ENCODE results near the gene AQP12B. TPM values are rescaled to one million over a fixed set of nuclear protein-coding genes. Genes with fewer than 3 reads are reported as not detected.

AQP12B gene
- total and polyA plus RNA-seq, 10 of the 15 experiments (the other 5 are each of a cell fraction or from before 2014, with no cell fraction given): not detected

DNA sequence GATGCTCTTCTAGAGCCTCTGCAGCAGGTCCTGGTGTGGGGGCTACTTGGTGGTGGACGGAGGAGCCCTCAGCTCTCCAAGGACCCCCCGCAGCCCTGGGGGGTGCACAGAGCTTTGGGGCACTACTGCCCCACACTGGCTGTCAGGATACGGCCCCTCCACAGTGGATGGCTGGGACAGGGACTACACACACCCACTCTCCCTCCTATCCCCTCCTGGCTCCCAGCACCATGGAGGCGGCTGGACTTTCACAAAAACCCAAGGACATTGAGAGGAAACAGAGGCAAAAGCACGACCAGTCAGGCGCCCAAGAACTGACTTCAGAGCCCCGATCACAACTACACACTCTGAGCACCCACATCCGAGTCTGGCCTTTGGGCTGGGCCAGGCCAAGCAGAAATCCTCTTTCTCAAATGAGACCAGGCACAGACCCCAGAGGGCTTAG lies 44.8 kb downstream of the AQP12B start:
- no peak overlapping the region for H3K4me3 ChIP-seq
- DNase-seq (ENCODE audit: low read depth, low spot score) (no peak), ATAC-seq (no peak), FAIRE-seq (no peak)
- H3K36me3 ChIP-seq (ENCODE audit: control insufficient read depth in 2 of 2, insufficient read depth in 2 of 2, low read length in 1 of 2): no peaks in the 10 kb centered on the region
- CTCF ChIA-PET: no interaction called here
- intact Hi-C loops (cut with micrococcal nuclease; ENCODE audit: unreplicated experiment): no loop called here
- H3K79me2 ChIP-seq (ENCODE audit: control insufficient read depth, insufficient read depth, low read length): no peaks in the 10 kb centered on the region
- no peaks in the 10 kb centered on the region for H4K20me1 ChIP-seq (ENCODE audit: control insufficient read depth, insufficient read depth)
- no peak overlapping the region for H3K4me2 ChIP-seq (ENCODE audit: control insufficient read depth, insufficient read depth)
- peaks cover 2% of the 10 kb centered on the region; the same call in 1 of the 3 replicates for H3K9me3 ChIP-seq (replicated peaks; ENCODE audit: control insufficient read depth, insufficient read depth, low read length)
- no peaks in the 10 kb centered on the region for H3K4me1 ChIP-seq (ENCODE audit: control insufficient read depth, insufficient read depth, low read length)
- SMC1A ChIA-PET (ENCODE audit: uncharacterized antibody, unreplicated experiment): no interaction called here
- no peaks in the 10 kb centered on the region for H3K27me3 ChIP-seq (replicated peaks in 1 of 2; ENCODE audit: control insufficient read depth in 2 of 2, insufficient read depth in 2 of 2, low read length in 1 of 2)
- H3K27ac ChIP-seq (ENCODE audit: control insufficient read depth, insufficient read depth): no peak overlapping the region
- in situ Hi-C loops (cut with MboI): no loop called here
- no peak overlapping the region for H3K9ac ChIP-seq (ENCODE audit: control insufficient read depth, insufficient read depth, low read length)
- no peak overlapping the region for H2AFZ ChIP-seq (ENCODE audit: control insufficient read depth, low read depth, low read length)
- RAD21 ChIA-PET (ENCODE audit: unreplicated experiment): no interaction called here
- TF ChIP-seq HDAC2 (IDR thresholded peaks at IDR 0.05) (no peak), FOXK2 (IDR thresholded peaks at IDR 0.05) (no peak), RAD21 (IDR thresholded peaks at IDR 0.05; ENCODE audit: insufficient read depth, low read depth, low read length) (no peak), ZNF592 (IDR thresholded peaks at IDR 0.05) (no peak), JUND (IDR thresholded peaks at IDR 0.05; ENCODE audit: low read depth, low read length) (no peak), TCF3 (IDR thresholded peaks at IDR 0.05; ENCODE audit: borderline replicate concordance, insufficient read depth, low read depth, low read length) (no peak), MTA3 (IDR thresholded peaks at IDR 0.05; ENCODE audit: borderline replicate concordance, low read length) (no peak), NFXL1 (IDR thresholded peaks at IDR 0.05; ENCODE audit: borderline replicate concordance) (no peak), SUPT20H (IDR thresholded peaks at IDR 0.05; ENCODE audit: borderline replicate concordance, control insufficient read depth, low read depth, low read length) (no peak), TBL1XR1 (IDR thresholded peaks at IDR 0.05; ENCODE audit: low read depth, low read length) (no peak)
- TF ChIP-seq, protein P1, sequence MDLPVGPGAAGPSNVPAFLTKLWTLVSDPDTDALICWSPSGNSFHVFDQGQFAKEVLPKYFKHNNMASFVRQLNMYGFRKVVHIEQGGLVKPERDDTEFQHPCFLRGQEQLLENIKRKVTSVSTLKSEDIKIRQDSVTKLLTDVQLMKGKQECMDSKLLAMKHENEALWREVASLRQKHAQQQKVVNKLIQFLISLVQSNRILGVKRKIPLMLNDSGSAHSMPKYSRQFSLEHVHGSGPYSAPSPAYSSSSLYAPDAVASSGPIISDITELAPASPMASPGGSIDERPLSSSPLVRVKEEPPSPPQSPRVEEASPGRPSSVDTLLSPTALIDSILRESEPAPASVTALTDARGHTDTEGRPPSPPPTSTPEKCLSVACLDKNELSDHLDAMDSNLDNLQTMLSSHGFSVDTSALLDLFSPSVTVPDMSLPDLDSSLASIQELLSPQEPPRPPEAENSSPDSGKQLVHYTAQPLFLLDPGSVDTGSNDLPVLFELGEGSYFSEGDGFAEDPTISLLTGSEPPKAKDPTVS (IDR thresholded peaks at IDR 0.05; ENCODE audit: low read depth, low read length): no peak
- TF ChIP-seq, protein P2, sequence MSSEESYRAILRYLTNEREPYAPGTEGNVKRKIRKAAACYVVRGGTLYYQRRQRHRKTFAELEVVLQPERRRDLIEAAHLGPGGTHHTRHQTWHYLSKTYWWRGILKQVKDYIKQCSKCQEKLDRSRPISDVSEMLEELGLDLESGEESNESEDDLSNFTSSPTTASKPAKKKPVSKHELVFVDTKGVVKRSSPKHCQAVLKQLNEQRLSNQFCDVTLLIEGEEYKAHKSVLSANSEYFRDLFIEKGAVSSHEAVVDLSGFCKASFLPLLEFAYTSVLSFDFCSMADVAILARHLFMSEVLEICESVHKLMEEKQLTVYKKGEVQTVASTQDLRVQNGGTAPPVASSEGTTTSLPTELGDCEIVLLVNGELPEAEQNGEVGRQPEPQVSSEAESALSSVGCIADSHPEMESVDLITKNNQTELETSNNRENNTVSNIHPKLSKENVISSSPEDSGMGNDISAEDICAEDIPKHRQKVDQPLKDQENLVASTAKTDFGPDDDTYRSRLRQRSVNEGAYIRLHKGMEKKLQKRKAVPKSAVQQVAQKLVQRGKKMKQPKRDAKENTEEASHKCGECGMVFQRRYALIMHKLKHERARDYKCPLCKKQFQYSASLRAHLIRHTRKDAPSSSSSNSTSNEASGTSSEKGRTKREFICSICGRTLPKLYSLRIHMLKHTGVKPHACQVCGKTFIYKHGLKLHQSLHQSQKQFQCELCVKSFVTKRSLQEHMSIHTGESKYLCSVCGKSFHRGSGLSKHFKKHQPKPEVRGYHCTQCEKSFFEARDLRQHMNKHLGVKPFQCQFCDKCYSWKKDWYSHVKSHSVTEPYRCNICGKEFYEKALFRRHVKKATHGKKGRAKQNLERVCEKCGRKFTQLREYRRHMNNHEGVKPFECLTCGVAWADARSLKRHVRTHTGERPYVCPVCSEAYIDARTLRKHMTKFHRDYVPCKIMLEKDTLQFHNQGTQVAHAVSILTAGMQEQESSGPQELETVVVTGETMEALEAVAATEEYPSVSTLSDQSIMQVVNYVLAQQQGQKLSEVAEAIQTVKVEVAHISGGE (CRISPR knock-in tag; IDR thresholded peaks at IDR 0.05): no peak
- TF ChIP-seq, protein P3, sequence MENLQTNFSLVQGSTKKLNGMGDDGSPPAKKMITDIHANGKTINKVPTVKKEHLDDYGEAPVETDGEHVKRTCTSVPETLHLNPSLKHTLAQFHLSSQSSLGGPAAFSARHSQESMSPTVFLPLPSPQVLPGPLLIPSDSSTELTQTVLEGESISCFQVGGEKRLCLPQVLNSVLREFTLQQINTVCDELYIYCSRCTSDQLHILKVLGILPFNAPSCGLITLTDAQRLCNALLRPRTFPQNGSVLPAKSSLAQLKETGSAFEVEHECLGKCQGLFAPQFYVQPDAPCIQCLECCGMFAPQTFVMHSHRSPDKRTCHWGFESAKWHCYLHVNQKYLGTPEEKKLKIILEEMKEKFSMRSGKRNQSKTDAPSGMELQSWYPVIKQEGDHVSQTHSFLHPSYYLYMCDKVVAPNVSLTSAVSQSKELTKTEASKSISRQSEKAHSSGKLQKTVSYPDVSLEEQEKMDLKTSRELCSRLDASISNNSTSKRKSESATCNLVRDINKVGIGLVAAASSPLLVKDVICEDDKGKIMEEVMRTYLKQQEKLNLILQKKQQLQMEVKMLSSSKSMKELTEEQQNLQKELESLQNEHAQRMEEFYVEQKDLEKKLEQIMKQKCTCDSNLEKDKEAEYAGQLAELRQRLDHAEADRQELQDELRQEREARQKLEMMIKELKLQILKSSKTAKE (IDR thresholded peaks at IDR 0.05; ENCODE audit: low read depth, poor library complexity, severe bottlenecking): no peak
- no TSS peak for BruUV-seq (replicated peaks)
- POLR2A ChIA-PET: no interaction called here
- 20% methylated on average over 8 of the region's 8 CpGs for WGBS (ENCODE audit: insufficient coverage, insufficient replicate concordance, low lambda C conversion rate, missing lambda C conversion rate)
